ENCODE measurements around the gene FLT1.

FLT1 gene

DNA sequence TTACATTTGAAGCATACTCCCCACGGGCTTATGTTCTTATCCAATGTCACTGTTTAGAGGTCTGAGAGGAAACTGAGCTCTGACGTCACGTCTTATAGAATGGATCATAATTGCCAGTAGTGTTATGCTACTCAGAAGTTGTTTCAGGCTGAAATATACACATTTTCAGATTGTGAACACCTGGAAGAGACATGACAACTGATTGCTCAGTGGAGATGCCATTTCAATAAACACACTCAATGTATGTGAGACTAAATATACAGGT lies 17.3 kb downstream of the FLT1 start:
- no peak for TF ChIP-seq ZFX (IDR thresholded peaks at IDR 0.05; ENCODE audit: borderline replicate concordance)
- TF ChIP-seq, protein P1, sequence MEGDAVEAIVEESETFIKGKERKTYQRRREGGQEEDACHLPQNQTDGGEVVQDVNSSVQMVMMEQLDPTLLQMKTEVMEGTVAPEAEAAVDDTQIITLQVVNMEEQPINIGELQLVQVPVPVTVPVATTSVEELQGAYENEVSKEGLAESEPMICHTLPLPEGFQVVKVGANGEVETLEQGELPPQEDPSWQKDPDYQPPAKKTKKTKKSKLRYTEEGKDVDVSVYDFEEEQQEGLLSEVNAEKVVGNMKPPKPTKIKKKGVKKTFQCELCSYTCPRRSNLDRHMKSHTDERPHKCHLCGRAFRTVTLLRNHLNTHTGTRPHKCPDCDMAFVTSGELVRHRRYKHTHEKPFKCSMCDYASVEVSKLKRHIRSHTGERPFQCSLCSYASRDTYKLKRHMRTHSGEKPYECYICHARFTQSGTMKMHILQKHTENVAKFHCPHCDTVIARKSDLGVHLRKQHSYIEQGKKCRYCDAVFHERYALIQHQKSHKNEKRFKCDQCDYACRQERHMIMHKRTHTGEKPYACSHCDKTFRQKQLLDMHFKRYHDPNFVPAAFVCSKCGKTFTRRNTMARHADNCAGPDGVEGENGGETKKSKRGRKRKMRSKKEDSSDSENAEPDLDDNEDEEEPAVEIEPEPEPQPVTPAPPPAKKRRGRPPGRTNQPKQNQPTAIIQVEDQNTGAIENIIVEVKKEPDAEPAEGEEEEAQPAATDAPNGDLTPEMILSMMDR (IDR thresholded peaks at IDR 0.05) = no peak

DNA sequence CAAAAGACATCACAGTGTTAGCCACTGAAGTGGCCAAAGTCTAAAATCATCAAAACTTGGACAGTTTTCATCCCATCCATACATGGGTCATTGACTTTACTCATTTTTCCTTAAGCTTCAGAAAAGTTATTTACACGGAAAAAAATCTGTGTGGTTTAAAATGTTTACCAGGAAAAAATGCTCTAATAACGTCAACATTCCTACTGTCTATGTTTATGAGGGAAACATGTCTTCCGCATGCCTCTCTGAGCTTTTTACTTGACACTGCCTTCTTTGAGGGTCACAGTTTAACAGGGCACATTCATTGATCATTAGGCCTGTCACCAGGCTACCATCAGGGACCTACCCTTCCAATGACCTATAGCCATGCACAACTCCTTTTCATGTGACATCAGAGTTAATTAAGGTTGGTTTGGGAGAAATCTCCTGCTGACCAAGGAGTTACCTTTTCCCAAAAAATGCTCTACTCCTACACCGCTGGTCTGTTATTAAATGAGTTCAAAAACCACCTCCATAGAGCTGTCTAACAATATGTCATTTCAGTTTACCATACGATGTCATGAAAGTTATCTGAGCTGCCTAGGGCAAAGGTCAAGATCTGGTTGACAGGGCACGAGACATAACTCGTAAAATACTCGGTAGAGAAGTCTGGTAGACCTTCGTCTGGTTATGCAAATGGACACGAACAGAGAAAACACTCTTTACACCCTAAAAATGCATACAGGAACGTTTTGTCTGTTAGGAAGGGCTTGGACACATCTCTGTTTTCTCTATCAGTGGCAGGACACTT lies 17.8 kb downstream of the FLT1 start:
- H3K27ac ChIP-seq = no peak overlapping the region
- no peak for TF ChIP-seq ZFX (IDR thresholded peaks at IDR 0.05; ENCODE audit: borderline replicate concordance)
- TF ChIP-seq, protein P1 (IDR thresholded peaks at IDR 0.05) = no peak

More for the DNA sequence above, 17.3 kb downstream of the FLT1 start:
- H3K27ac ChIP-seq = no peak overlapping the region

DNA sequence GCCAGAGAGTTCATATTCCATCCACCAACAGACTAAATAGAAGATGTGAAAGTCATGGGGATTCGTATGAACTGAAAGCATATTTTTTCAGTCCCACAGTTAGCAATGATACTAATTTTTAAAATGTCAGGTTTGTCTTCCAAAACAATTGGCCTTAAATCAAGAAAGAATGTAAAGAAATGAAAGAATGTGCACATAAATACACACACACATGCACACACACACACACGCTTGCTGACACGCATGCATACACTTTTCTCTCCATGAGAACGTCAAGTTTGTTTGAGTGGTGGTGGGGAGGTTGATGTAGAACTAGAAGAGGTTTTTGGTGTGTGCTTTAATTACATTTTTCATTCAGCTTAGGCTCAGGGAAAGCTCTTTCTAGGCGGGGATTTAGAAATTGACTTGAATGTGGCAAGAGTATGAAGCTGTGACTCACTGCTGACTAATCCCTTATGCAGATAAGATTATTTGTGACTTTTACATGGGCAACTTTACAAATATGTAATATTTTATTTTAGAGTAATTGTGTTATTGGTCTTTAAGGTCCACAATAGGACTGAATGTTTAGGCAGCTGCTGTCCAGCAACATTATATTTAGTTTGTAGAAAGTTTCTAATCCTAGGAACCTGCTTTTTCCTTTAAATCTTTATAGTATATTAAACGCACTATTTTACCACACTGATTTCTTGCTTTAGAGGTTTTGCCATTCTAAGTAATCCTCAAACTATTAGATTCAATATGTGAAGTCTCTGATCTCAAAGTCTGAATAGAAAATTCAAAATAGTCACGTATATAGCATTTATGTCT lies 18.8 kb downstream of the FLT1 start:
- TF ChIP-seq, protein P1 (IDR thresholded peaks at IDR 0.05) = no peak
- no peak for TF ChIP-seq ZFX (IDR thresholded peaks at IDR 0.05; ENCODE audit: borderline replicate concordance)
- no peak overlapping the region for H3K27ac ChIP-seq

DNA sequence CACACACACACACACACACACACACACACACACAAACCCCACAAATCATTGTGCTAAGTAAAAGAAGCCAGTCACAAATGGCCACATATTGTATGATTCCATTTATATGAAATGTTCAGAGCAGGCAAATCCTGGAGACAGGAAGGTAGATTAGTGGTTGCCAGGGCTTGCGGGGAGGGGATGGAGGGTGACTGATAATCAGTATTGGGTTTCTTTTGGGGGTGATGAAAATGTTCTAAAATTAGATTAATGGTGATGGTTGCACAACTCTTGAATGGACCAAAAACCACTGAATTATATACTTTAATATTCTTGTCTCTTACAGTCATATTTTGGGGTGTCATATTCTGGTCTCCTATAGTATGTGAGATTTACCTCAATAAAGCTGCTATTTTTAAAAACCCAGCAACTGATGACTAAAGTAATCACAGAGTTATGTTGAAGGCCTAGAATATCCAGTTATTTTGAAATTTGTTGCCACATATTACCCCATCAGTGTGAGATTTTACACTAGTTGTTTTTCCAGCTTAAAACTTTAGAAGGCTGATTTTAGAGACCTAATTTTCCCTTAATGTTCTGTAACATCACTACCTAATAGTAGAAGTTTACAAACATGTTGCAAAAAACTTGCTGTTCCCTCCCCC lies 20.3 kb downstream of the FLT1 start:
- TF ChIP-seq, protein P1 (IDR thresholded peaks at IDR 0.05) = no peak
- TF ChIP-seq ZFX (IDR thresholded peaks at IDR 0.05; ENCODE audit: borderline replicate concordance) = no peak
- H3K27ac ChIP-seq = no peak overlapping the region

DNA sequence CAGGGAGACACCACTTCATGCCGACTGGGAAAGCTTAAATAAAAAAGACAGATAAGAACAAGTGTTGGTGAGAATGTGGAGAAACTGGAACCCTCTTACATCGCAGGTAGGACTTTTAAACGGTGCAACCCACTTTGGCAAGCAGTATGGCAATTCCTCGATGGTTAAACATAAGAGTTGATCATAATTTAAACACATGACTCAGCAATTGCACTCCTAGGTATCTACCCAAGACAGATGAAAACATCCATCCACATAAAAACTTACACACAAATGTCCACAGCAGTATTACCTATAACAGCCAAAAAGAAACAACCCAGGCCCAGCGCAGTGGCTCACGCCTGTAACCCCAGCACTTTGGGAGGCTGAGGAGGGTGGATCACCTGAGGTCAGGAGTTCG lies 21.9 kb downstream of the FLT1 start:
- TF ChIP-seq, protein P1 (IDR thresholded peaks at IDR 0.05) = no peak
- no peak for TF ChIP-seq ZFX (IDR thresholded peaks at IDR 0.05; ENCODE audit: borderline replicate concordance)
- H3K27ac ChIP-seq = no peak overlapping the region

DNA sequence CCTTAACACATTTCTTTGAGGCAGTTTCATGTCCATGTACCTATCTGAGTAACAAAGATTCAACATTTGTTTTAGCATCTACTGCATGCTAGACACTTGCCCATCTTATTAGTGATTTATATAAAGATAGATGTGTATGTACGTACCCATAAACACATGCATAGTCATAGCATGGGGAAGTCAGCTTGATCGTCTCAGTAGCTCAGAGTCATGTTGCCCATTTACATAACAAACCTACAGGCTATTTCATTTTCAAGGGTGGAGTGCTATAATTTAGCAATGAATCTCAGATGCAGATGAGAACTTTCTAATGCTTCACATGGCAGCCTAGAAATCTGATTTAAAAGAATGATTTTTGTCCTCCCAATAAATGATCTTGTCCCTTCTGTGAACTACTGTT lies 23.5 kb downstream of the FLT1 start:
- TF ChIP-seq ZFX (IDR thresholded peaks at IDR 0.05; ENCODE audit: borderline replicate concordance) = no peak
- TF ChIP-seq, protein P1 (IDR thresholded peaks at IDR 0.05) = no peak
- no peak overlapping the region for H3K27ac ChIP-seq

All from 22Rv1 (cell line).